HG03571 (cell line): Measurements from ENCODE around the gene SYNDIG1.

Experiments used
- ATAC-seq: cut with Tn5 transposase; IDR thresholded peaks from one replicate; pipeline ENCODE4 v1.9.1; 2021; ENCODE audit not compliant: unreplicated experiment

SYNDIG1 gene

GRCh38 chr20:24522452-24523330 lies 53.3 kb downstream of the SYNDIG1 start:
- no peak for ATAC-seq

DNA sequence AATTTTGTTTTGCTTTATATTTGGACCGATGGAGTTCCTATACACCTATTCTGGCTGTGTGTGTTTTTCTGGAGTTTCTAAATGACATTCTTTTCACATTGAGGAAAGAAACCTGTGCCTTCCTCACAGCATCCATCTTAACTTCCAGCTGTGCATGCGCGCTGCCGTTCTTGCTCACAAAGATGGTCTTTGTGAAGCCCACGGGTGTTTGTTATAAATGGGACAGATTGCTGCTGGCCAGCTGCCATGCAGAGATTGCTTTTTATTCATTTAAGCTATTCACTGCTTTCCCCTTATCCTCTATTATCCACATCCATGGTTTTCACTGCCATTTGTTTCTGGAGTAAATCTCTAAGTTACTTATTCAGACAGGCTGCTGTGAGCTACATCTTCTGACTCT lies 54.2 kb downstream of the SYNDIG1 start:
- ATAC-seq, result no peak

GRCh38 chr20:24528583-24529368 lies 59.3 kb downstream of the SYNDIG1 start:
- ATAC-seq, result no peak

GRCh38 chr20:24529369-24529719 lies 59.9 kb downstream of the SYNDIG1 start:
- ATAC-seq, result no peak

- ATAC-seq, result no peak
These were observed 60.8 kb downstream of the SYNDIG1 start for GRCh38 chr20:24530131-24530680.

GRCh38 chr20:24531202-24531601 lies 61.8 kb downstream of the SYNDIG1 start:
- ATAC-seq, result no peak

DNA sequence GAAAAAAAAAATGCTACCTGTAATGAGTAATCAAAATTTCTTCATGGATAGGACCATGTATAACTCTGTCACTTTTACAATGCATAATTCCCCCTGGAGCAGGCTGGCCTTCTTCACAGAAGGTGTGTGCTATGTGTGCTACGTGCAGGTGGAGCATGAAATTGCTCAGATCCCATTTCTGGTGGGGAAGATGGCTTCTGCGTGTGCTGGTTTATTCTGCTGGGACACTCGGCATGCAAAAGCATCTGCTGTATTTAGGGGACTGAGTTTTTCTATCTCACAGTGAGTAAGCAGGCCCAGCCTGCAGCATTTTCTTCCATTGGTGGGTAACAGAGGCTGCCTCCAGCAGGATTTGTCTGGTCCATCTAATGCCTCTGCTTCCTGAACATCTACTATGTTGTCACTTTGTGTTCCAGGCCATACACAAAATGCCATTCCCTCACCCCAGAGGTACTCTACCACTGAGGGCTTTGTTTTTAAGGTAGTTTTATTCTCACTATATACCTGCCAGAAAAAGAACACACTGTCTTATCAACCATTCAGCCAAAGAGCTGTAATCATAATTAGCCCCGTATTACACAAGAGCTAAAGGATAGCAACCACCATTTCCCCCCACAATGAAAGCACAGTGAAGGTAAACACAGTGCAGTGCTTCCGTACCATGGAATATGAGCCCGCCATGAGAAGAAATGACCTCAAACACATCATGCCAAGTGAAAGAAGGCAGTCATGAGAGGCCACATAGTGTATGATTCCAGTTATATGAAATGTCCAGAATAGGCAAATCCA lies 62.4 kb downstream of the SYNDIG1 start:
- ATAC-seq, result no peak

DNA sequence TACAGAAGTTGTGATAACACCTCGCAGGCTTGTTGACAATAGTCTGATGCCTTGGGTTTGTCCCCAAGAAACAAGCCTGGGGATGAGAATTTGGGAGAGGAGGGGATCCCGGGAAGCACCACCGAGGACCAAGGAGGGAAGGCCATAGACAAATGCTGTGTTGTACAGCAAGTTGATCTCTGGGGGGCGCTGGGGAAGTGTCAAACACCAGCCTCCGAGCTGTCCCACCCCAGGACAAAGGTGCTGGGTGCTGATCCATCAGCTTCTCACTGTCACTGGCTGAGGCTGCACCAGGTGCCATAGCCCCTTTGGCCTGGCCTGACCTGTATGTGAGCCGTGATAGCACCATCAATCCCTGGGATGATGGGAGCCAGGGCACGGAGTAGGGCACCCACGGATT lies 64.0 kb downstream of the SYNDIG1 start:
- ATAC-seq, result no peak

DNA sequence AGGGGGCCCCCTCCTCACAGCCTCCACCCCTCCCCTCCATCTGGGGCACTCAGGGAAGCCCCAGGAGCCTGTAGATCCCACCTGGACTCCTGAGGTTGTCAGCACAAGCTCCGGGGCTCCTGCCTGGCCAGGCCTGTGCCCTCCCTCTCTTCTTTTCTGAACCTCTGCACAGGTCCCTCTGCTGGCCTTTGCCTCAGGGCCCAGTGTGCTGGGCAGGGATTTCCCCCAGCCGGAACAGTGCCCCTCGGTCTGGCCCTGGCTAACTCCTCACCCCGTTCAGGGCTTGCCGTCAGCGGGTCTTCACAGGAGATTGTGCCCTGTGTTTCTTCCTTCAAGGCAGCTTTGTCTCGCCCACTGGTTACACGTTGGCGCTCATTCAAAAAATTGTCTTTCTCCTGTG lies 64.9 kb downstream of the SYNDIG1 start:
- ATAC-seq, result no peak

- ATAC-seq, result no peak
These were observed 66.7 kb downstream of the SYNDIG1 start for GRCh38 chr20:24535941-24536730.

DNA sequence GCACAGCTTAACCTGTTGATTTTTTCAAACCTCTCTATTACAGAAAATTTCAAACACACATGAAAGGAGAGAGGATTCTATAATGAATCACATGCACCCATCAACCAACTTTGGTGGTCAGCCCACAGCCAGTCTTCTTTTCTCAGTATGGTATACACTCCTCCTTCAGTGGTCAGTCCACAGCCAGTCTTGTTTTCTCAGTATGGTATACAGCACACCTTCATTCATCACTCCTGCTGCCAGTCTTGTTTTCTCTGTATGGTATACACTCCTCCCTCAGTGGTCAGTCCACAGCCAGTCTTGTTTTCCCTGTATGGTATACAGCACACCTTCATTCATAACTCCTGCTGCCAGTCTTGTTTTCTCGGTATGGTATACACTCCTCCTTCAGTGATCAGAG lies 67.8 kb downstream of the SYNDIG1 start:
- no peak for ATAC-seq

GRCh38 chr20:24542721-24543120 lies 73.3 kb downstream of the SYNDIG1 start:
- ATAC-seq, result no peak

DNA sequence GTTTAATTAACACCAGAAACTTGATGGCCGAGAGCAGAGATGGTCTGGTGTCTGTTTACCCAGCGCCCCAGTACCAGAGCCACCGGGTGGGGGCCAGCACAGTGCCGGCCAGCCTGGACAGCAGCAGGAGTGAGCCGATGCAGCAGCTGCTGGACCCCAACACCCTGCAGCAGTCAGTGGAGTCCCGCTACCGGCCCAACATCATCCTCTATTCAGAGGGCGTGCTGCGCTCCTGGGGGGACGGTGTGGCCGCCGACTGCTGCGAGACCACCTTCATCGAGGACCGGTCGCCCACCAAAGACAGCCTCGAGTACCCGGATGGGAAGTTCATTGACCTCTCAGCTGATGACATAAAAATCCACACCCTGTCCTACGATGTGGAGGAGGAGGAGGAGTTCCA lies 73.7 kb downstream of the SYNDIG1 start:
- no peak for ATAC-seq

DNA sequence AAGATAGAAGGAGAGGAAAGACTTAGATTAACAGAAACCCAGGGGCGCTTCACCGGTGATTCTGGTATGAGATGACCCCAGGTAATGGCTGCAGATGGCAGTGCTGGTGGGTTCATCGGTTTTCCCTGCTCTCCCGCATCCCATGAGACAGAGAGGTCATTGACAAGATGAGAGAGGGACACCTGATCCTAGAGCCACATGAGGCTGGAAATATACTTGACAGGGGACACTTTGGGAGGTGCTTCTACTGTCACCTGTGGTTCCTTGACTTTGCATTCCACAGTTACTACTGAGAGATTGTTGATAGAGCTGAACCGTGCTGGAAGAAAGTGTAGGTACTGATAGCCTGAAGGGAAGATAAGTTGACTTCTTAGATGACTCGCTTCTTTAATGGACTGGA lies 74.3 kb downstream of the SYNDIG1 start:
- ATAC-seq, result no peak

- no peak for ATAC-seq
These were observed 74.9 kb downstream of the SYNDIG1 start for GRCh38 chr20:24544371-24544770.

GRCh38 chr20:24545168-24545567 lies 75.7 kb downstream of the SYNDIG1 start:
- ATAC-seq, result no peak

DNA sequence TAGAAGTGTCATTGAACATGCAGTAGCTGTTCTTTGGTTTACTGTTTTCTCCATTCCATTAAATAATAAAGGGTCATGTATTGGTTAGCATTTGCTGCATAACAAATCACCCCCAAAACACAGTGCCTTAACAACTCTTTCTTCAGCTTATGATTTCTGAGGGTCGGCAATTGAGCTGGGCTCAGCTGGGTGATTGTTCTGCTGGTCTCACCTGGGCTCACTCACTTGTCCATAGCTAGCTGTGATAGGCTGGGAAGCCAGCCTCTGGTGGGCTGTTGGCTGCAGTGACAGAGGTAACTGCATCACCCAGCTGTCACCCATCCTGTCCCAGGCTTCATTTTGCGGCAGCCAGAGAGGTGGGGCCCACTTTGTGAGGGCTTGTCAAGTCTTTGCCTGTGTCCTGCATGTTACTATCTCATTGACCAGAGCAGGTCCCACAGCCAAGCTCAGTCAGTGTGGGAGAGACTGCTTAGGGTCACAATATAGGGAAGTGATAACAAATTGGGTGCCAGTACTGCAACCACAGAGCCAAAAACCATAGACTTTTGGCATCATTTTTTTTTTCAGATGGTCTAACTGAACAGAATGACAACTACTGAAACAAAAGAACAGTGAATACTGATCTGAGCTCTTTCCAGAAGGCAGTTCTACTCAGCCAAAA lies 76.9 kb downstream of the SYNDIG1 start:
- no peak for ATAC-seq

GRCh38 chr20:24547967-24548366 lies 78.5 kb downstream of the SYNDIG1 start:
- ATAC-seq, result no peak

GRCh38 chr20:24559114-24559732 lies 89.8 kb downstream of the SYNDIG1 start:
- no peak for ATAC-seq
